Measurements from ENCODE around the gene MCU.
A peak's percentile ranks its signal among the peaks of the same experiment; 100 is the strongest.

The MCU gene

GRCh38 chr10:72846238-72846637 lies 154.3 kb downstream of the MCU start:
- no peak for DNase-seq (ENCODE audit: low spot score)

GRCh38 chr10:72847681-72848080 lies 155.7 kb downstream of the MCU start:
- no peak for DNase-seq (ENCODE audit: low spot score)

DNA sequence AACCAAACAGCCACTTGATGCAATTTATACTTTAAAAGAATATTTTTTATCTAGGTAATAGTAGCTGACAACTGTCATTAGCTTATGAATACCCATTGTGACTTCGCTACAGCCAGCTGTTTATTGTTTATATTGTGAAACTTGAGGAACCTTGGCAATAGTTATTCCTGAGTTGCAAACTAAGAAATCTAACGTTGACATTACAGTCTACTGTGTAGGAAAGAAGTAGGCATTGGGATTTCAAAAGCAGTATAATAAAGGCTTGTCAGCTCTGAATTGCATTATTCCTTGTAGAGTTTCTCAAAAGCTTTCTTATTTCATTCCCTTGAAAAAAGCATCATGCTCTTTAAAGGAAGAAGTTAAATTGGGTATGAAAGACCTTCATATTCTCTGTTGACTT lies 158.9 kb downstream of the MCU start:
- no peak for DNase-seq (ENCODE audit: low spot score)

- no peak for DNase-seq (ENCODE audit: low spot score)
These were observed 159.6 kb downstream of the MCU start for GRCh38 chr10:72851509-72851908.

DNA sequence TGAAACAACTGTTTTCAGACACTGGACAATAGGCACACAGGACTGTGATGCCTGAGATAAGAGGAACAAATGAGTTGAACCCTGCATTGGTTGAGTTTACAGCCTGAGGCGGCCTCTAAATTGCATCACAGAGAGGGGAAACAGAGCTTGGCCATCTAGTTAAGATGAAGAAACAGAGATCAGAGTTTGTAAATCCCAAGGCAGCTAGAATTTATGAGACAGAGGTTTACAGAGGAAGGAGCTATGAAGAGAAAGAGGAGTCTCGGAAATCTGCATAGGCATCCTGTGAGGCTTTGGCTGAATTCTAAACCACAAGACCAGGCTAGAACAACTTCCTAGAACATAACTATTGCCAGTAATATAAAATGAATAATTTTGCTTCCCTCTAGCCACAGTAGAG lies 160.6 kb downstream of the MCU start:
- no peak for DNase-seq (ENCODE audit: low spot score)

DNA sequence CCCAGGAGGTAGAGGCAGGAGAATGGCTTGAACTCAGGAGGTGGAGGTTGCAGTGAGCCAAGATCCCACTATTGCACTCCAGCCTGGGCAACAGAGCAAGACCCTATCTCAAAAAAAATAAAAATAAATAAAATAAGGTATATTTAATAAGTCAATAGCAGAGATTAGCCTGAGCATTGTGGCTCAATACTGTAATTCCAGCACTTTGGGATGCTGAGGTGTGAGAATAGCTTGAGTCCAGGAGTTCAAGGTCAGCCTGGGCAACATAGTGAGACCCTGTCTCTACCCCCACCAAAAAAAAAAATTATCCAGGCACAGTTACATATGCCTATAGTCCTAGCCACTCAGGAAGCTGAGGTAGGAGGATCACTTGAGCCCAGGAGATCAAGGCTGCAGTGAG lies 163.2 kb downstream of the MCU start:
- DNase-seq (ENCODE audit: low spot score): no peak

DNA sequence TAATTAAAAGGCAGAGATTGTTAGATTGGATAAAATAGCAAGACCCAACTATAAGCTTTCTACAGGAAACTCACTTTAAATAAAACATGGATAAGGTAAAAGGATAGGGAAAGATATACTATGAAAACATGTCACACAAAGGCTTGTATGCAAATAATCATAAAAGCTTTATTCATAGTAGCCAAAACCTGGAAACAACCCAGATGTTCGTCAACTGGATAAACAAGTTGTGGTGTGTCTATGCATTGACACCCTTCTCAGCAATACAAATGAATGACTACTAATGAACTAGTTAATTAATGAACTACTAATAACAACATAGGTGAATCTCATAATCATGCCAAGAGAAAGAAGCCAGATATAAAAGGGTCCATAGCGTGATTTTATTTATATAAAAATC lies 163.8 kb downstream of the MCU start:
- DNase-seq (ENCODE audit: low spot score): no peak

DNA sequence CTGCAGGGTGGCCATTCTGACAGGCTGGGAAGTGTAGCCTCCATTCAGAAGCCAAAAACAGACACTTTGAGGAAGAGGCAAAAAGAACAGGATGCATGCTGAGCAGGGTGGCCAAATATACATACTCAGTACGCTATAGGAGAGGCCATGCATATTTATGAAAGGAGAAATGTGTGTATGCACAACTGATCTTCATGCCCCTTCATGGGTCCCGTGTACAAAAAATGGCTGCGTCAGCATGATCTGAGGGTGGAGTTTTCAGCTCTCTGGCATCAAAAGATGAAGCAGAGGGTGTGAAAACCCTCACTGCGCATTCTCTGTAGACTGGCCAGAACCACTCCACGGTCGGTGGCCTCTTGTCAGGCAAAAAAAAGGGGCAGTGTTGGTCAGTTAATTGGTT lies 166.1 kb downstream of the MCU start:
- no peak for DNase-seq (ENCODE audit: low spot score)

DNA sequence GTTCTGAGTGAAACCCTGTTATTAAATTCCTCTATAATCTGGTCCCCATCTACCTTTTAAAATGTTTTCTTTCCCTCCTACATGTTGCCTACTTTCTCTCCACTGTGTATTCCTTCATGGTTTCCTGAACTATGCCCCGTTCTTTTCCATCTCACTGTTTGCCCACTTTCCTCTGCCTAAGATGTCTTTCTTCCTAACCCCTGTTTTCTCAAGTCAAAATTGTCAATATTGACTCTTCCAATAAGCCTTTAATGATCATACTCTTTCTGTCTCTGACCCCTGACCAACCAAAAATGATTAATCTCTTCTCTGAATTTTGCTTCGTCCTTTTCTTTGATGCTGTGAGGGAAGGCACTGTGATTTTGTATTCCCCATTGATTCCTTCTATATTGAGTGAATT lies 171.0 kb downstream of the MCU start:
- no peak for DNase-seq (ENCODE audit: low spot score)

DNA sequence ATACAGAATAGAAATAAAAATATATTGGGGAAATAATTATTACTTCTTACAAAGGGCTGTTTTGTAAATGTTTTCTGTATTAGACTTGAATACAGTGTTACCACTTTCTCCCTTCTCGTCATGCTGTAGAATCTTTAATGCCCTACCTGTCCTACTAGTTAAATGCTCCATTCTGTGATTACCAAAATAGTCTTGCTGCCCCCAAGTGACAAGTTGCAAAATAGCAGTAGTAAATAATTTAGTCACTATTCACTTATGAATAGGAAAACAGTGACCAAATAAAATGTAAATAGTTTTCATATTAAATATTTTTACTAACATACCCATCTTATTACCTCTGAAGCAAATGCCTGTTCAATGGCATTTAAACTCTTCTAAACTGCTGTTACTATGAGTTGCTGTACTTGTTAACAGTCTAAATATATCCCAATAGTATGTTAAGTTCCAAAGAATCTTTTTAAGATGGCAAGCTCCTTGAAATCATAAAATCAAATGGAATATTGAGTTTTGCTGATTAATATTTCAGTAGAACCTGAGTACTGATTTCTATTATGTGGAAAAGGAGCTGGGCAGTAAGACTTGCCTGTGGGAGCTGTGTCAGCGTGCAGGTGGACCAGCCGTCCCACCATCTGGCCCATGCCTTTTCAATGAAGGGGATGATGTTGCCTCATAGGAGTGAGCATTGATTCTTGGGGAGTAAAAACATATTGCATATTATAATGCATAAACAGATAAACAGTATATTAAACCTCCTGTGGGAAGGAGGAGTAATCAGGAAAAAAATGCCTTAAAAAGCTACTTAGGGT lies 183.5 kb downstream of the MCU start:
- no peak for DNase-seq (ENCODE audit: low spot score)

DNA sequence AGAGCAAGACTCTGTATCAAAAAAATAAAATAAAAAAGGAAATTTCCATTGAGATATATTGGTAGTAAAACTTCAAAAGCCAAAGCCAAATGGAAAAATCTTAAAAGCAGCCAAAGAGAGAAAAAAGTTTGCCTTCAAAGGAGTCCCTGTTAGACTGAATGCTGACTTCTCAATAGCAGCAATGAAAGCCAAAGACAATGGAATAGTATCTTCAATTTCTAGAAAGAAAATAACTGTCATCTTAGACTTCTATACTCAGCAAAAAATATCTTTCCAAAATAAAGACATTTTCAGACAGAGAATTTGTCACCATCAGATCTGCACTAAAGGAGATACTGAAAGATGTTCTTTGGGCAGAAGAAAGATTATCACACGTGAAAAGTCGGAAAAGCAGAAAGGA lies 187.3 kb downstream of the MCU start:
- DNase-seq (ENCODE audit: low spot score): no peak

GRCh38 chr10:72881291-72881690 lies 189.3 kb downstream of the MCU start:
- no peak for DNase-seq (ENCODE audit: low spot score)

DNA sequence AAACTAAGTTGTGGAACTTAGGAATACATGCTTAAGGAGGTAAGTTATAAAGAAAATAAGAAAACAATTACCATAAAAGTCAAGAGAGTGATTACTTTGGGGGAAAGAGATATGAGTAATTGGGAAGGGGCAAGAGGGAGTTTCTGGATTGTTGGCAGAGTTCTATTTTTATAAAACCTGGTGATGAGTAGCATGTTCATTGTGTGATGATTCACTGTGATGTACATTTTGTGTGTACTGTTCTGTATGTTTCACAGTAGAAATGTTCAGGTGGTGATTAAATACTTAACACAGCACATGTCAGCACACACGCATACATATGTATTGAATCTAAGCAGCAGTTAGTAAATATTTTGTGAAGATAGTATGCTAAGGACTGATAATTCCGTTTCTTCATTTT lies 191.9 kb downstream of the MCU start:
- no peak for DNase-seq (ENCODE audit: low spot score)

DNA sequence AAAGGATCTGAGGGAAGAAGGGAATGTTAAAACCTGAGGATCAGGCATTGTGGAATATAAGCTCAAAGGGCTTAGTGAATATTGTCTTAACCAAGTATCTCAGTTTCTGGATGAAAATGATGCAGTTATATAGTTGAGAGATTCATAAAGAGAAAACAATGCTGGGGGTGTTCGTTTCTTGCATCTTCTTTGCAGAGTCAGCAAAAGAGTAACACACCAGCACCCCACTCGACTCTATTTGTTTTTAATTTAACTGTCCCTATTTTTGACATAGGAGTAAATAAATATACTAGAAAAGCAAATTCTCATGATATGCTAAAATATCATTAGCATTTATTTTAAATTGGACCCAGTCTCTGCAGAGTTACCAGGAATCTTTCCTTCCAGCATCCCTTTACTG lies 194.0 kb downstream of the MCU start:
- no peak for DNase-seq (ENCODE audit: low spot score)

- no peak for DNase-seq (ENCODE audit: low spot score)
These were observed 194.7 kb downstream of the MCU start for GRCh38 chr10:72886621-72887020.

- peak; percentile 7 for DNase-seq (ENCODE audit: low spot score)
These were observed 195.1 kb downstream of the MCU start for GRCh38 chr10:72887043-72887442.

- DNase-seq (ENCODE audit: low spot score): no peak
These were observed 196.3 kb downstream of the MCU start for GRCh38 chr10:72888151-72888638.

DNA sequence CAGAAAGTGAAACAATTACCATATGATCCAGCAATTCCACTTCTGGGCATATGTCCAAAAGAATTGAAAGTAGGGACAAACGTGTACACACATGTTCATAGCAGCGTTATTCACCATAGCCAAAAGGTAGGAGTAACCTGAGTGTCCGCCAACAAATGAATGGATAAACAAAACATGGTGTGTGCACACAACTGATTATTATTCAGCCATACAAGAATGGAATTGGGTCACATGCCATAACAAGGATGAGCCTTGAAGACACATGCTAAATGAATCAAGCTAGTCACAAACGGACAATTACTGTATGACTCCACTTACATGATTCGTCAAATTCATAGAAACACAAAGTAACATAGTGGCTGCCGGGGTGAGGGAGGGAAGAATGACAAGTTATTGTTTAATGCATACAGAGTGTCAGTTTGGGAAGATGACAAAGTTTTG lies 197.5 kb downstream of the MCU start:
- no peak for DNase-seq (ENCODE audit: low spot score)

DNA sequence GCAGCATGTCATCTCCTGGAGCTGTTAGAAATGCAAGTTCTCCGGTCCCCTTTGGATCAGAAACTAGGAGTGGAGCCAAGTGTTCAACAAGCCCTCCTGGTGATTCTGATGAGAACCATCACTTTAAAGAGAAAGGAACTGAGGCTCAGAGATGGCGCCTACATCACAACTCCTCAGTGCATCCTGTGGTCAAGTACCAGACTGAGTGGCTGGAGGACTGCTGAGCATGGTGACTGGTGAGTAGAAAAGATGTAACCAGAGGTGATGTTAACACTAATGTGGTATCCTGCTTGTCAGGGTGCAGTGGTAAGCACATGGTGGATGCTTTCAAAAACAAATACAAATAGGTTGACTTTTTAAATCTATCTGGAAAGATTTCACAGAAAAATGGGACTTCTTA lies 198.1 kb downstream of the MCU start:
- no peak for DNase-seq (ENCODE audit: low spot score)

GRCh38 chr10:72893136-72893798 lies 201.3 kb downstream of the MCU start, which contains the start of gene OIT3:
OIT3 (plus strand) TSS chr10:72893739; CDS start chr10:72893799, 60 bp downstream.
- DNase-seq (ENCODE audit: low spot score): no peak

DNA sequence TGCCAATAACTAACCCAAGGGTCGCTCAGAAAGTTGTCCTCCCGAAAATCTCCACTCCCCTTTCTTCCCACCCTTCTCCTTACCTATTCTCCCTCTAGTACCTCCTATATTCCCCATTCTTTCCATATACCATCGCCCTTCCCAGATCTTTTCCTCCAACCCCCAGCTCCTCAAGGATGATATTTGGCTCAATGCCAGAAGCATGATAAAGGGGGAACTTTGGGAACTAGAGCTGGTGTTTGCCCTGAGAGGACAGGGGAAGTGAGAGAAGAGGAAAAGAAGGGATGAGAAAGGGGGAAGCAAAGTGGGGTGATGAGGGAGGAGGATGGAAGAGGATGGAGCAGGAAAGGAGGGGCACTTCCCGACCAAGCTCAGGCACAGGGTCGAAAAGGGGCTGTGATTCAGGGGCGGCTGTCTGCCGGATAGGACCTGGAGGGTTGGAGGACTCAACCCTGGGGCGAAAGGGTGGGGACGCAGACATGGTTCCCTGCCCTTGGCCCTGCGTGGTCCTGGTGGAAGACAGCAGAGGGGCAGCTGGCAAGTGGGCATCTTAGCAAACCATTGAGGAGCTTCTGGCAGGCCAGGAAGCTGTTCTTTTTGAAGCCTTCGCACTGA lies 203.4 kb downstream of the MCU start:
- DNase-seq (ENCODE audit: low spot score): no peak

- DNase-seq (ENCODE audit: low spot score): no peak
These were observed 206.7 kb downstream of the MCU start for GRCh38 chr10:72898616-72899015.

DNA sequence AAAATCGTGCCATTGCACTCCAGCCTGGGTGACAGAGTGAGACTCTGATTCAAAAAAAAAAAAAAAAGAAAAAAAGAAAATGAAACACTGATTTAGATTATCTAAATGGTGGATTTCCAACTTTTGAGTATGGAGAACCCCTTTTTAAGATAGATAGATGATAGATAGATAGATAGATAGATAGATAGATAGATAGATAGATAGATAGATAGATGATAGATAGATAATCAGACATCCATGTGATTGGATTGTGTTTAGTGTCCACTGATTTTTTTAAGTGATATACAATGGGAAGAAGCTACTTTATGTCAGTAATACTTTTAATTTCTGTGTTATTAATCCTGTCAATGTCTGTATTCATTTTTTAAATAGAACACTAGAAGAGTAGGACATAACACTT lies 207.6 kb downstream of the MCU start:
- no peak for DNase-seq (ENCODE audit: low spot score)
